ENCODE measurements around the gene SHBG. TPM values are rescaled to one million over a fixed set of nuclear protein-coding genes. Genes with fewer than 3 reads are reported as not detected.
"Not testable (repeated sequence)": the region's sequence is repeated elsewhere in the genome, so short reads cannot be mapped to it uniquely, and the experiment has no call there.

The SHBG gene
- total and polyA plus RNA-seq, 8 donors = 0.16 to 0.82 (median 0.23) TPM; not detected in 3

DNA sequence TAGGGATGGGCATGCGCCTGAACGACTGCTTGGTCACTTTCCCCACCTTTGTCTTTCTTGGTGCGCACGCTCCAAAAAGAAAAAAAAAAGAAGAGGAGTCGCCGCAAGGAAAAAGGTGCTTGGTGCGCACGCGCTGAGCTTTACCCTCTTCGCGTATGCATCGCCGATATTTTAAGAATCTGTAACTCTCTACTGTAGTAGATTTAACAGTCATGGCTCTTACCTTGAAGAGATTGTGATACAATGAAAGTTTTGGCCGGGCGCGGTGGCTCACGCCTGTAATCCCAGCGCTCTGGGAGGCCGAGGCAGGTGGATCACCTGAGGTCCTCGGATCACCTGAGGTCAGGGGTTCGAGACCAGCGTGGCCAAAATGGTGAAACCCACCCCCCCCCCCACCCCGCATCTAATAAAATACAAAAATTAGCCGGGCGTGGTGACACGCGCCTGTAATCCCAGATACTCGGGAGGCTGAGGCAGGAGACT, 14.6 kb upstream of the SHBG start:
- Histone ChIP-seq H3K4me1 (peaks cover 10 to 23% (median 19%) of the 10 kb centered on the region in 3 donors), H3K9me3 (no peaks in the 10 kb centered on the region), H3K27me3 (no peaks in the 10 kb centered on the region), H3K36me3 (no peaks in the 10 kb centered on the region), H3K27ac (peak overlapping the region; percentile 75 to 89 (median 78)), H3K4me3 (peak overlapping the region in 2 of 4 donors; percentile 31 to 80)
- 5% methylated on average over 28 of the region's 28 CpGs for WGBS, 2 donors
- intact Hi-C loops (cut with DNase I) = no loop called here
- DNase-seq = no peak
- FAIRE-seq = no peak
- TF ChIP-seq CTCF (IDR thresholded peaks at IDR 0.05) = no peak
- ATAC-seq = no peak

DNA sequence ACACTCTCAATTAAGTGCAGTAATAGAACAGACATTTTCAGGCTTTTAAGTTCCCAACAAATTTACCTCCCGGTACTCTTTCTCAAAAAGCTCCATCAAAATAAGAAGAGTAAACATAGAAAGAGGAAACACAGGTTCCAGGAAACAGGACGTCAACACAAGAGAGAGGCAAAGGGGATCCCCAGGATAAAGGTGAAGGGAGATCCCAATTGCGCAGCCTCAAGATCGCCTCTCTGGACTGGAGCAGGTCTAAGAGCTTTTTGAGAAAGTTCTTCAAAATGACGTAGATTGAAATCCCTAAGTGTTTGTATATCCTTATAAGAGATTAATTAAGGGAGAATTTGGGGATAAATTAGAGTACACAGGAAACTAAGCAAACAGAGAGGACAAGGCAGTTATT, 11.3 kb upstream of the SHBG start:
- H3K4me3 ChIP-seq = no peak overlapping the region
- TF ChIP-seq CTCF (IDR thresholded peaks at IDR 0.05) = no peak
- H3K4me1 ChIP-seq = peaks cover 0 to 4% (median under 1%) of the 10 kb centered on the region in 3 donors
- DNase-seq (no peak), ATAC-seq (no peak), FAIRE-seq (no peak)
- no peaks in the 10 kb centered on the region for H3K36me3 ChIP-seq
- no peaks in the 10 kb centered on the region for H3K9me3 ChIP-seq
- H3K27ac ChIP-seq = no peak overlapping the region
- intact Hi-C loops (cut with DNase I) = no loop called here
- H3K27me3 ChIP-seq = no peaks in the 10 kb centered on the region
- WGBS, 2 donors = 73 to 77% methylated on average over 5 of the region's 5 CpGs

- no peak for TF ChIP-seq CTCF (IDR thresholded peaks at IDR 0.05)
- intact Hi-C loops (cut with DNase I) = no loop called here
- H3K4me3 ChIP-seq = no peak overlapping the region
- ATAC-seq (no peak), DNase-seq (no peak), FAIRE-seq (no peak)
- H3K4me1 ChIP-seq = no peaks in the 10 kb centered on the region
- H3K9me3 ChIP-seq = no peaks in the 10 kb centered on the region
- H3K27ac ChIP-seq = no peak overlapping the region
- 86 to 92% methylated on average over 8 of the region's 8 CpGs for WGBS, 2 donors
- no peaks in the 10 kb centered on the region for H3K27me3 ChIP-seq
- no peaks in the 10 kb centered on the region for H3K36me3 ChIP-seq
Measured at GRCh38 chr17:7620835-7621234, 9.1 kb upstream of the SHBG start.

- no peak for DNase-seq
- 72 to 82% methylated on average over 5 of the region's 5 CpGs for WGBS, 2 donors
- TF ChIP-seq CTCF (IDR thresholded peaks at IDR 0.05) = no peak
- Histone ChIP-seq H3K27ac (no peak overlapping the region), H3K9me3 (no peaks in the 10 kb centered on the region), H3K27me3 (no peaks in the 10 kb centered on the region), H3K4me1 (peaks cover 0 to 10% (median 6%) of the 10 kb centered on the region in 3 donors), H3K36me3 (no peaks in the 10 kb centered on the region), H3K4me3 (no peak overlapping the region)
- intact Hi-C loops (cut with DNase I) = no loop called here
- no peak for FAIRE-seq
- ATAC-seq = no peak
Measured at GRCh38 chr17:7623661-7624060, 6.3 kb upstream of the SHBG start.

DNA sequence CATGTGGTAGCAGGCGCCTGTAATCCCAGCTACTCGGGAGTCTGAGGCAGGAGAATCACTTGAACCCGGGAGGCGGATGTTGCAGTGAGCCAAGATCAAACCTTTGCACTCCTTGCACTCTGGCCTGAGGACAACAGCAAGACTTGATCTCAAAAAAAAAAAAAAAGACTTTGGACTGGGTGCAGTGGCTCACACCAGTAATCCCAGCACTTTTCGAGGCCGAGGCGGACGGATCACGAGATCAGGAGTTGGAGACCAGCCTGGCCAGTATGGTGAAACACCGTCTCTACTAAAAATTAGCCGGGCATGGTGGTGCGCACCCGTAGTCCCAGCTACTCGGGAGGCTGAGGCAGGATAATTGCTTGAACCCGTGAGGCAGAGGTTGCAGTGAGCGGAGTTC, 4.2 kb upstream of the SHBG start:
- FAIRE-seq; intact Hi-C loops (cut with DNase I); H3K4me1 ChIP-seq; H3K36me3 ChIP-seq; H3K27me3 ChIP-seq; H3K27ac ChIP-seq; H3K9me3 ChIP-seq; ATAC-seq; H3K4me3 ChIP-seq; DNase-seq: not testable (repeated sequence)
- 94 to 95% methylated on average over 16 of the region's 16 CpGs for WGBS, 2 donors

All from pancreas (tissue), 10 donors.